Right cardiac atrium (tissue), 5 donors: Measurements from ENCODE around the gene CDK19. TPM values are rescaled to one million over a fixed set of nuclear protein-coding genes. Genes with fewer than 3 reads are reported as not detected.
A peak's percentile ranks its signal among the peaks of the same experiment; 100 is the strongest.

Experiments
- ATAC-seq, 2 donors: fragments of 200-7000 bp; cut with Tn5 transposase; one replicate each; pipeline versions ENCODE4 v1.8.0 to v1.9.1; 2020; ENCODE audit warnings: moderate library complexity in 2 of 2, mild to moderate bottlenecking in 1 of 2
- DNase-seq, 3 donors: peaks; one replicate each; pipeline ENCODE4 v3.0.0-alpha.2; 2020
- H3K27ac ChIP-seq: one replicate; pipeline ENCODE4 v1.5.1; 2013; ENCODE audit warnings: mild to moderate bottlenecking, low read length, control low read depth, moderate library complexity
- H3K27me3 ChIP-seq: one replicate; pipeline ENCODE4 v1.6.1; 2013; ENCODE audit not compliant: control insufficient read depth, insufficient read depth
- H3K4me1 ChIP-seq: one replicate; pipeline ENCODE4 v1.6.1; 2013; ENCODE audit warnings: low read length; ENCODE audit not compliant: control insufficient read depth, insufficient read depth
- H3K4me3 ChIP-seq: one replicate; pipeline ENCODE4 v1.5.1; 2013; ENCODE audit warnings: low read length, control low read depth
- H3K9me3 ChIP-seq: one replicate; pipeline ENCODE4 v1.6.1; 2013; ENCODE audit warnings: low read length; ENCODE audit not compliant: control insufficient read depth
- WGBS: extraction: QIAGEN DNeasy Blood & Tissue Kit; methylation state at CpG from one replicate; pipeline ENCODE4 v1.1.7; 2013; 5-methylcytosine and 5-hydroxymethylcytosine counted together
- intact Hi-C, 4 donors: fragments of 100-400 bp; cut with DNase I; formaldehyde crosslinking; loops; one replicate each; pipeline versions ENCODE4 v1.11.0 to v1.14.0; 2022 to 2023
- polyA plus RNA-seq: library from polyadenylated mRNA; stranded (reverse); fragments of 200-250 nt; gene quantifications from one replicate; pipeline ENCODE4 v1.2.3, GENCODE V29; 2013
- total RNA-seq, 4 donors: library from RNA; stranded (reverse); fragmentation: NEBNext Ultra II Directional; extraction: Animal tissue kit (Norgen Biotek cat#: 25700); gene quantifications; one replicate each; pipeline ENCODE4 v1.2.1, GENCODE V29; 2021
- donor health status: healthy with polysubstance abuse.
- donor health status: DM: no; HTN: yes; CAD: no.
- donor health status: DM: no; HTN: no; CAD: no.
- donor health status: DM: no; HTN: yes; CAD: no; lungs with severe emphysema.
- donor health status: DM: yes; HTN: yes; CAD: no.

The CDK19 gene
- total and polyA plus RNA-seq, 5 donors, result 4.8 to 10.8 (median 9.8) TPM

DNA sequence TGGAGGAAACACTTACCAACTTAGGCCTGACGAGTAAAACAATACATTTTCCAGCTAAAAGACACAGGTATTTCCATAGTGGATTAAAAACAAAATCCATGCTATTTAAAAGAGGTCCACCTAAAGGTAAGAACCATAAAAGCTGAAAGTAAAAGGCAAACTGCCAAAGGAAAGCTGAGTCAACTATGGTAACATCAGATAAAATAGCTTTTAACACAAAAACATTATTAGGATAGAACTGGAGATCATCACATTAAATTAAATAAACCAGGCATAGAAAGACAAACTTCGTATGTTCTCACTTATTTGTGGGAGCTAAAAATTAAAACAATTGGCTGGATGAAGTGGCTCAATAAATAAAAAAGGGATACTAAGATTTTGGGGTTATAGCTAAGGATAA, 172.1 kb downstream of the CDK19 start:
- no peaks in the 10 kb centered on the region for H3K27me3 ChIP-seq
- DNase-seq, result no peak
- no peaks in the 10 kb centered on the region for H3K9me3 ChIP-seq
- no peak for ATAC-seq
- intact Hi-C loops, result no loop called here
- no peak overlapping the region for H3K4me3 ChIP-seq
- no peak overlapping the region for H3K27ac ChIP-seq
- H3K4me1 ChIP-seq, result no peaks in the 10 kb centered on the region
- 89% methylated on average over 2 of the region's 2 CpGs for WGBS

DNA sequence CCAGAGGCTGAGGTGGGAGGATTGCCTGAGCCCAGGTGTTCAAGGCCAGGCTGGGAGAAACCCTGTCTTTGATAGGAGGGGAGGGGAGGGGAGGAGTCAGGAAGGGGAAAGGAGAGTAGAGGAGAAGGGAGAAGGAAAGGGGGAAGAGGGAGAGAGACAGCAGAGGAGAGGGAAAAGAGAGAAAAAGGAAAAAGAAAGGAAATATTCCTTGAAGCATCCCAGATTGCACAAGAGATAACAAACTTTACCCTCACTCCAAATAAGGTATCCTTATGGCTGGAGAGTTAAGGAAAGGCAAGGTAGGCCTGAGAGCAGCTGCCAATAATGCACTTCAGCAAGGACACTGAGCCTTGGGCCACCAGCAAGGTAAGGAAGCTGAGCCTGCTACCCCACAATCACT, 172.6 kb downstream of the CDK19 start:
- no peak for ATAC-seq
- no peaks in the 10 kb centered on the region for H3K27me3 ChIP-seq
- H3K4me1 ChIP-seq, result no peaks in the 10 kb centered on the region
- no peak overlapping the region for H3K4me3 ChIP-seq
- no peak overlapping the region for H3K27ac ChIP-seq
- no peaks in the 10 kb centered on the region for H3K9me3 ChIP-seq
- intact Hi-C loops, result no loop called here
- no peak for DNase-seq

DNA sequence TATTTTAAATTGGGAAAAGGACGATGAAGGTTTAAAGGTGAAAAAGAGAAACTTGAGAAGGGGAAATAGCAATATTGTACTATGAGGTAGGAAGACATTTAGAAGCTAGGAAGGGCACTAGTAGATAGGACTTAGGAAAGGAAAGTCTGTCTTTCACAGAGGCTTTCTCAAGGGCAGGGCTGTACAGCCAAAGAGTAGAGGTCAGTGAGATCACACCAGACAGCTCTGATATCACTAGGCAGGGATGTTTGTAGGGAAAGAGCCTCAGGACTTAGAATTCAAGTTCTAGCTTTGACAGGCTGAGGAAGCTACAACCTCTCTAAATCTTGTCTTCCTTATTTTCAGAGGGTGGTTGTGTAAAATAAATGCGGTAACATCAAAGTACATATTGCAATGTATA, 178.5 kb downstream of the CDK19 start:
- no peak overlapping the region for H3K4me3 ChIP-seq
- intact Hi-C loops, result no loop called here
- WGBS, result 93% methylated on average over 2 of the region's 2 CpGs
- DNase-seq (no peak), ATAC-seq (peak in 1 of 2 donors; percentile 26)
- peaks cover 2% of the 10 kb centered on the region for H3K4me1 ChIP-seq
- no peak overlapping the region for H3K27ac ChIP-seq
- no peaks in the 10 kb centered on the region for H3K9me3 ChIP-seq
- no peaks in the 10 kb centered on the region for H3K27me3 ChIP-seq

DNA sequence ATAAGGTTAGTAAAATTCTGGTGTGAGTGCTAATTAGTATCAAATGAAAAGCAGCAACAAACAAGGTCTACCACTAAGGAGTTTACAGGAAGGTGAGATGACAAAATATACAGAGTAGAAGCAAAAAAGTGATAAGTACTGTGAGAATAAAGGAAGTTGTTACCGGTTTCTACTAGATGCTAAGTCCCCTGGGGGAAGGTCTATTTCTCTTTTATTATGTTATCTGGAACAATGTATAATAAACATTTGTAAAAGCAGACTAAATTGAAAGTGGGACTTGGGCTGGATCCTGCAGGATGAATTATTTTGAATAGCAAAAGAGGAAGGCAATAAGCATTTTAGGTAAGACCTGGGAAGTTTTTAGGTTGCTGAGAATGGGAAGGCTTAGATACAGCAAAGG, 180.2 kb downstream of the CDK19 start:
- DNase-seq, result no peak
- Histone ChIP-seq H3K27ac (no peak overlapping the region), H3K27me3 (no peaks in the 10 kb centered on the region), H3K9me3 (no peaks in the 10 kb centered on the region), H3K4me3 (no peak overlapping the region), H3K4me1 (peaks cover 2% of the 10 kb centered on the region)
- no peak for ATAC-seq
- 38% methylated on average over 1 of the region's 1 CpG for WGBS
- intact Hi-C loops, result no loop called here

DNA sequence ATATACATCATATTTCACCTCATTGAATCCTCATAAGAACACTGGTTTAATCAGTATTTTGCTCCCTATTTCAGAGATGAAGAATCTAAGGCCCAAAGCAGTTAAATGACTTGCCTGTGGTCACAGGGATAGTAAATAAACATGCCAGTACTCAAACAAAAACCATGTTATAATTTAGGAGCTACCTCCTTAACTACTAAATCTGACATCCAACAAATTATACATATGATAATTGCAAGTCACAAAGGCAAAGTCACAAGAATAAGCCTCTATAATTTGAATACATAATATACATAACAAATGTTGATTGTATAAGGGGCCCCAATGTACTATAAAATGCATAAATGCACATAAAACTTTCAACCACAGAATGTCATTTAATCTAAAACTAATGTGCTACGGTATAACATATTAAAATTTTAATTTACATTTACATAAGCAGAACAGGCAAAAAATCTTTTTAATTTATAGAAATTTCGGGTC, 181.5 kb downstream of the CDK19 start:
- no peaks in the 10 kb centered on the region for H3K27me3 ChIP-seq
- WGBS, result 94% methylated on average over 2 of the region's 2 CpGs
- peaks cover 2% of the 10 kb centered on the region for H3K4me1 ChIP-seq
- ATAC-seq, result no peak
- H3K27ac ChIP-seq, result no peak overlapping the region
- intact Hi-C loops, result no loop called here
- DNase-seq, result no peak
- H3K4me3 ChIP-seq, result no peak overlapping the region
- no peaks in the 10 kb centered on the region for H3K9me3 ChIP-seq

DNA sequence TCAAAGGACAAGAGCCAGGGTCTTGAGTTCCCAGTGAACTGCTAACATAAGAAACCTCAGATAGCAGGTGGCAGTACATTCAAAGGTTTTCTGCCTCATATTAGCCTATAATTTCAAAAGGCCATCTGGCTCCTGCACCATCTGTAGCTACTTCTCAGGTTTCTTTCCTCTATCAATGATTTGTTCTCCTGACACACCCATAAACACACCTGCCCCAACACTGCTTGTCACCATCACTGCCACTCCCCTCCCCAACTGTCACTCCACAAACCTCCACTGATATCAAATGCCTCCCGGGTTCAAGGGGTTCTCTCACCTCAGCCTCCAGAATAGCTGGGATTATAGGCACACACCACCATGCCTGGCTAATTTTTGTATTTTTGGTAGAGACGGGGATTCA, 186.1 kb downstream of the CDK19 start:
- Histone ChIP-seq H3K4me3 (no peak overlapping the region), H3K4me1 (no peaks in the 10 kb centered on the region), H3K27me3 (no peaks in the 10 kb centered on the region), H3K27ac (no peak overlapping the region), H3K9me3 (no peaks in the 10 kb centered on the region)
- DNase-seq, result no peak
- WGBS, result 95% methylated on average over 2 of the region's 2 CpGs
- intact Hi-C loops, result no loop called here
- no peak for ATAC-seq

DNA sequence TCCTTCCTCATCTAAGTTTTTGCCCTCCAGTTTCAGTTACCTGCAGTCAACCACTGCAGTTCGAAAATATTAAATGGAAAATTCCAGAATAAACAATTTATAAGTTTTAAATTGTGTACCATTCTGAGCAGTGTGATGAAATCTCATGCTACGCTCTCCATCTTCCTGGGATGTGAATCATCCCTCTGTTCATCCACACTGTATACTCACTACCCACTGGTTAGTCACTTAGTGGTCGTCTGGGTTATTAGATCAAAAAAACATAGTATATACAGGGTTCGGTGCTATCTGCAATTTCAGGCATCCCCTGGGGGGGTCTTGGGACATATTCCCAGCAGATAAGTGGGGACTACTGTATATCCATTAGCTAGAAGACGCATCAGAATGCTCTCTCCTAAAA, 186.9 kb downstream of the CDK19 start:
- no peak for ATAC-seq
- Histone ChIP-seq H3K4me3 (no peak overlapping the region), H3K27ac (no peak overlapping the region), H3K4me1 (no peaks in the 10 kb centered on the region), H3K9me3 (no peaks in the 10 kb centered on the region), H3K27me3 (no peaks in the 10 kb centered on the region)
- DNase-seq, result no peak
- 93% methylated on average over 5 of the region's 5 CpGs for WGBS
- intact Hi-C loops, result no loop called here

DNA sequence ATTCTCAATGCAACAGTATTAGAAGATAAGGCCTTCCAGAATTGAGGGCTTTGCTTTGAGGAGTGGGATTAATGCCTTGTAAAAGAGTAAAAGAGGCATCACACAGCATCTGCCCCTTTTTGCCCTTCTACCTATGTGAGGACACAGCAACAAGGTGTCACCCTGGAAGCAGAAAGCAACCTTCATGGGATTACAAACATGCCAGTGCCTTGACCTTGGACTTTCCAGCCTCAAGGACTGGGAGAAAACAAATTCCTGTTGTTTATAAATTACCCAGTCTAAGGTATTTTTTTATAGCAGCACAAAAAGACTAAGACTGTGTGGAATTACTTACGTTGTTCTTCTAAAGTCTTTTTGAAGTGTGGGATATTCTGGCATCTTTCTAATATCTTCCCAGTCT, 188.8 kb downstream of the CDK19 start:
- Histone ChIP-seq H3K4me1 (no peaks in the 10 kb centered on the region), H3K9me3 (no peaks in the 10 kb centered on the region), H3K4me3 (no peak overlapping the region), H3K27me3 (no peaks in the 10 kb centered on the region), H3K27ac (no peak overlapping the region)
- intact Hi-C loops, result no loop called here
- DNase-seq (no peak), ATAC-seq (no peak)
- WGBS, result 93% methylated on average over 1 of the region's 1 CpG

DNA sequence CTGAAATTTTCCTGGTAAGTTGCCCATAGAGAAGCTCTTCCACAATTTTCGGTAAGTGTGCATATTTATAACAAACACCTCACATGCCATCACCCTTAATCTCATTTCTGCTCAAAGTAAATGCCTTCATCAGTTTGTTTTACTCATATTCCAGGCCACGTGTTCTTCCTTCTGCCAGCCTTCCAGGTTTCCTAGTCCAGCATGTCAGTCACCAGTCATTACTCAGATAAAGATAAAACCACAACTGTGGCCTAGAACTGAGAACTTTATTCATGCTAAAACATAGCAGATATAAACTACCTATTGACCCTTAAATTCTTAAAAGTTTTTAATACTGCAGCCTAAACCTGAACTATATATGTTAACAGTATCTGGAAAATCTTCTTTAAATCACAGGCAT, 189.4 kb downstream of the CDK19 start:
- H3K27ac ChIP-seq, result no peak overlapping the region
- ATAC-seq (no peak), DNase-seq (no peak)
- H3K4me1 ChIP-seq, result no peaks in the 10 kb centered on the region
- WGBS, result 60% methylated on average over 2 of the region's 2 CpGs
- intact Hi-C loops, result no loop called here
- H3K9me3 ChIP-seq, result no peaks in the 10 kb centered on the region
- H3K27me3 ChIP-seq, result no peaks in the 10 kb centered on the region
- no peak overlapping the region for H3K4me3 ChIP-seq

DNA sequence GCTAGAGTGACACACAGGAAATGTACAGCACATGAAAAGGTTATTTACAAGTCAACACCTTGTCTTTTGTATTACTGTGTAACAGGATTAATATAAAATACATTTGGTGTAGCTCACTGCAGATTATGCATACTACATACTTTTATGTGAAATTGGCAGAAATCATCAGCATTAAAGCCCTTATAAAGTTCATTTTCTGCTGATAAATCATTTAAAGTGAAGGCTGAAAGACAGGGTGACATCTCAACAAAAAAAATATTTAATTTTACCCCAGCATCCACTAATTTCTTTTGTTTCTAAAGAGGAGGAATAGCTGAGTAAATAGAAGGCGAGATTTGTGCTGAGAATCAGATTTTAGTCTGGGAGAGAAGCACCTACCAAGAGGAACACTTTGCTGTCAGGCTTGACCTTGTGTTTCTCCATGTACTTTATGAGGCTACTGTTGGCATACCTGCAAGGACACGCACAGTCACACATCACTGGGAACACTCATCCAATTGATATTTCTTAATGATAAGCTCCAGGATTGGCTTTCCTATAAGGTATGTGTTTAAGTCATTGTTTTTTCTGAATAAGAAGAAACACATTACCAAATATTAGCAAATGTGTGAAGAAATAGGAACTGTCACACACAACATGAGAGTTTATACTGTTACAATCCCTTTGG, 192.2 kb downstream of the CDK19 start:
- intact Hi-C loops, result no loop called here
- Histone ChIP-seq H3K4me3 (no peak overlapping the region), H3K27me3 (no peaks in the 10 kb centered on the region), H3K4me1 (peaks cover 5% of the 10 kb centered on the region), H3K27ac (no peak overlapping the region), H3K9me3 (no peaks in the 10 kb centered on the region)
- DNase-seq (no peak), ATAC-seq (no peak)
- 86% methylated on average over 2 of the region's 2 CpGs for WGBS

DNA sequence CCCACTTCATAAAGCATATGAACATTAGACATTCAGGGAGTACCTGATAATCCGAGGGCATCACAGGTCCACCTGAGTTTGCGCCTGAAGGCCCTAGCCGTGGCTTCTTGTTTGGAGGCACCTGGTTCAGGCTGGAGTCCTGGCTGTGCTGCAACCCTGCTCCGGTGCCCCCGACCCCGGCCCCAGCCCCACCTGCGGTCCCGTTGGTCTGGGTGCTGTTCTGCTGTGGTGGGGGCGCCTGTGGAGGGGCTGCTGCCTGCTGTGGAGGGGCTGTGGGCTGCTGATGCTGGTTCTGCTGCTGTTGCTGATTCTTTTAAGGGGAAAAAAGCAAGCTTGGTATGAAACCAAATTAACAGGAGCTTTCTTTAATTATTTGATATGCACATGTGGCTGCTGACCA, 194.2 kb downstream of the CDK19 start:
- no peaks in the 10 kb centered on the region for H3K9me3 ChIP-seq
- H3K27ac ChIP-seq, result no peak overlapping the region
- WGBS, result 92% methylated on average over 9 of the region's 9 CpGs
- no peak for DNase-seq
- ATAC-seq, result no peak
- no peak overlapping the region for H3K4me3 ChIP-seq
- intact Hi-C loops, result no loop called here
- no peaks in the 10 kb centered on the region for H3K27me3 ChIP-seq
- peaks cover 5% of the 10 kb centered on the region for H3K4me1 ChIP-seq

DNA sequence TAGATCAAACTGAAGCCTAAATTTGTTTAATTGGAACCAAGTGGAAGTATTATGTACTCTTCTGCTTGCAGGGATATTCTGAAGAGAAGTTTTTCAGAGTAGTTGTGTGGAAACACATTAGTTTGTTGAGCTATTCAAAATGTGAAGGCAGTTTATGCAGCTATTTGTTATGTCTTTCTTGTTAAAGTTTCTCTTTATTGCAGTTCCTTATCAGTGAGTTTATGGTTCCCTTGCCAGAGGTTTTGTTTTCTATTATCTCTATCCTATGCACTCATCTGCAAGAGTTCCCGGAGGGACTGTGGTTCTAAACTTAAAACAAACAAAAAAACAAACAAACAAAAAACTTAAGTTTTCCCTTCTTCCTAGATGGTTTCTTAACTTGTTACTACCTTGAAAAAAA, 195.2 kb downstream of the CDK19 start:
- Histone ChIP-seq H3K4me1 (peaks cover 5% of the 10 kb centered on the region), H3K27ac (no peak overlapping the region), H3K9me3 (no peaks in the 10 kb centered on the region), H3K4me3 (no peak overlapping the region), H3K27me3 (no peaks in the 10 kb centered on the region)
- no peak for ATAC-seq
- 38% methylated on average over 1 of the region's 1 CpG for whole genome bisulfite sequencing
- no peak for DNase-seq
- intact Hi-C loops, result no loop called here
